Hematopoietic multipotent progenitor cell treated with erythropoietin and hydrocortisone succinate and interleukin-3 and kit ligand, for 4 days (in vitro differentiated cells): Measurements from ENCODE around the gene TRIM44.
A peak's percentile ranks its signal among the peaks of the same experiment; 100 is the strongest.
"Not testable (repeated sequence)": the region's sequence is repeated elsewhere in the genome, so short reads cannot be mapped to it uniquely, and the experiment has no call there.

Source experiments
- DNase-seq: peaks from one replicate; pipeline ENCODE4 v3.0.0-alpha.2; 2015

Gene TRIM44

DNA sequence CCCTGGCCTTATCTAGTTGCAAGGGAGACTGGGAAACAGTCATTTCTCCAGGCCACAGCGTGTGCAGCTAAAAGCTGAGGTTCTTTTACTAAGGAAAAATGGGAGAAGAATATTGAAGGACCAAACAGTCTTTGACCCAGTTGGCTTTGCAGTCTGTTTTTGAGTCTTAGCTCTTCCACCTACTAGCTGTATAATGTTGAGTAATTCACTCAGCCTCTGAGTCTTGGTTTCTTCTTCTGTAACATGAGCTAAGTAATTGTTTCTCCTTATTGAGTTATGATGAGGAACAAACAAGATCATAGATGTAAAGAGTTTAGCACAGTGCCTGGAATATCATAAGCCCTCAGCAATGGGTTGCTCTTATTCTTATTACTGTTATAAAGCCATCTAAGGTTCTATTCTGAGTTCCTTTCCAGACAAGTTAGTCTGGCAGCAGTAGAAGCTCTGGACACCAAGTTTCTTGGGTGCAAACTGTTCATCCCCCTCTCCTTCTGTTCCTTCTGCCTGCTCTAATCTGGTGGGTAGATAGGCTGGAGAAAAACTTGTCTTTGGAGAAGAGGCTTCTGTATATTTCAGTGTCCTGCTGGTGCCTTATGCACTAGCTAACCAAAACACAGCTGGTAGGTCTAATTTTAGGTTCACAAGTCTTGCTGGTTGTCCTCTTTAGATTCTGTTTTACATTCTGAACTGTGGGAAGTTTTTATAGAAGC, 13.5 kb downstream of the TRIM44 start:
- no peak for DNase-seq

DNA sequence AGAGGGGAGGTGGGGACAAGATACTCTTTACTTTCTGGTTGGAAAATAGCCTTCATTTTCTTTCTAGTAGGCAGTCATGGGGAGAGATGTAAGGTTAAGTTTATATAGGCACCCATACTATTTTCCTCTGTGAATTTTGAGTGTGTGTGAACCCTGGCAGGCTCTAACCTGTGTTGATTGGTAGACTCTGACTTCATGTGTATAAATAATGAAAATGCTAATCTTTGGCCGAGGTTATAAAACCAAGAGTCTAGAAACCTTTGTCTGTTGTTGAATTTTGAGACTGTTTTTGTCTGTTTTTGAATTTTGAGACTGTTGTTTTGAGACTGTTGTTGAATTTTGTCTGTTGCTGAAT, 14.0 kb downstream of the TRIM44 start:
- DNase-seq, result no peak

DNA sequence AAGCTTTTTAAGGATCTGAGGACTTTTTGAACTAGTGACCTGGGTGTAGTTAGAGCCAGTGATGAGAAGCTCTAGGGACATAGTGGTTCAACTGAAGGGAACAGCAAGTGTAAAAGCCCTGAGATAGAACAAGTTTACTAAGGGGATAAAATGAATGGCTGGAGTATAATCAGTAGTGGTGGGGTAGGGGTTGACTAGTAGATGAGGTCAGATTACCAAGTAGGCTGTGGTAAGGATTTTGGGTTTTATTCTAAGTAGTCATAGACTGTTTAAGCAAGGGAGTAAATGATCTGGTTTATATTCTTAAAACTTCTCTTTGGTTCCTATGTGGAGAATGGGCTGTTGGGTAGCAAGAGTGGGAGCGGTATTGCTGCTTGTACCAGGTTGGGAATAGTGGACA, 15.3 kb downstream of the TRIM44 start:
- no peak for DNase-seq

DNA sequence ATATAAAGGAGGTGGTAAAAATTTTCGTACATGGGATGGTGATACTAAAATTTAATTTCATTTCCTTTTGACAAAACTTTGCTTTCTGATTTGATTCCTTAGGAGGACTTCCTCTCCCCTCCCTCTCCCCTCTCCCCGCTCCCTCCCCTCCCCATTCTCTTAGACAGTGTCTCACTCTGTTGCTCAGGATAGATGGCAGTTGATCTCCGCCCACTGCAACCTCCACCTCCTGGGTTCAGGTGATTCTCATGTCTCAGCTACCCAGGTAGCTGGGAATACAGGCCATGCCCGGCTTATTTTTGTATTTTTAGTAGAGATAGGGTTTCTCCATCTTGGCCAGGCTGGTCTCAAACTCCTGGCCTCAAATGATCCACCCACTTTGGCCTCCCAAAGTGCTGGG, 15.9 kb downstream of the TRIM44 start:
- no peak for DNase-seq

DNA sequence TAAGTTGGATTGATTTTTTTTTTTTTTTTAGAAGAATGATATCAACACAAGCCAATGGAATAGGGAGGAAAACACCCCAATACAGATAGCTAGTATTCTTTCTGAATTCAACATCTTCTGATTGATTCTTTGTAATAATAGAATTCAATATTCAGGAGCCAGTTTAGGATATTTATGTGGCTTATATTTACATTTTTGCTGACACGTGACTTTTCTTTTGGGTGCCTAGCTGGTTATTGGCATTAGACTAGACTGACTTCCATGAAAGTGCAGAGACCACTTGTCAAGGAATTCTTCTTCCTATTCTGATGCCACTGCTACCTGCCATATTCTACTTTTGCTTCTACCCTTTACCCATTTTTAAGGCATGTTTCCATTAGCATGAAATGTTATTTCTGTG, 16.4 kb downstream of the TRIM44 start:
- no peak for DNase-seq

DNA sequence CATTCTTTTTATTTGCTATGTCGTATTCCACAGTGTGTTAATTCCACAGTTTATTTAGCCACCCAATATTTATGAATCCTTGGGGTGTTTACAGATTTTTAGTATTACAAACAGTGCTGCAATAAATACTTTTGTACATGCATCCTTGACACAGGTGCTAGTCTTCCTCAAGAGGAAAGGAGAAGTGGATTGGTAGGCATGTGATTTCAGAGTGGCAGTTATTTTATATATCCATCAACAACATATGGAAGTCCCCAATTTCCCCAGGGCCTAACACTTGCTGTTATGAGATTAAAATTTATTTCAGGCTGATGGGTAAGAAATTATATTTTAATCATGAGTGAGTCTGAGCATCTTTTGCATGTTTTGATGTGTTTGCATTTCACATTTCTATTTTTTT, 17.9 kb downstream of the TRIM44 start:
- DNase-seq, result no peak

DNA sequence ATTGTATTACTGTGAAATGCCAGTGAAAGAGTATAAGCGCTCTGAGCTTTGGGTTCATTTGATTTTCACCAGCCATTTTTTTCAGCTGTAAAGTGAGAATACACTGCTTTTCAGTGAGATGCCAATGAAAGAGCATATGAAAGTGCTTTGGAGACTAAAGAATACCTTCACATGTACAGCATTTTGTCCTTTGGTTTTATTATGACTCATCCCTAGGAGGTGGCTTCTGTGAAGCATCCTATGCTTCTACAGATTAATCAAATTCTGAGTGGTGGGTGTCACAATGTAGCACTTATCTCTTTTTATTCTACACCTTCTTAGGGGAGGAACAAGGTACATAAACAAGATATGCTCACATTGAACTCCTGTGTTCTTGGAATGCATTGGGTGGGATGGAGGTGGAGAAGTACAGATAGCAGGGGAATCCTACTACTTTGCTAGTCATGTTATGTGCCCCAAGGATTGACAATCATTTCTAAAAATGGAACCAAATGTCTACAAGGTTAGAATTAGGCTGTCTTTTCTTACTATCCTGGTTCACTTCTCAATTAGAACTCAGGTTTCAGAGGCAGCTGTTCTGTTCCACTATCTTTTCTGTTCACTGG, 18.7 kb downstream of the TRIM44 start:
- no peak for DNase-seq

DNA sequence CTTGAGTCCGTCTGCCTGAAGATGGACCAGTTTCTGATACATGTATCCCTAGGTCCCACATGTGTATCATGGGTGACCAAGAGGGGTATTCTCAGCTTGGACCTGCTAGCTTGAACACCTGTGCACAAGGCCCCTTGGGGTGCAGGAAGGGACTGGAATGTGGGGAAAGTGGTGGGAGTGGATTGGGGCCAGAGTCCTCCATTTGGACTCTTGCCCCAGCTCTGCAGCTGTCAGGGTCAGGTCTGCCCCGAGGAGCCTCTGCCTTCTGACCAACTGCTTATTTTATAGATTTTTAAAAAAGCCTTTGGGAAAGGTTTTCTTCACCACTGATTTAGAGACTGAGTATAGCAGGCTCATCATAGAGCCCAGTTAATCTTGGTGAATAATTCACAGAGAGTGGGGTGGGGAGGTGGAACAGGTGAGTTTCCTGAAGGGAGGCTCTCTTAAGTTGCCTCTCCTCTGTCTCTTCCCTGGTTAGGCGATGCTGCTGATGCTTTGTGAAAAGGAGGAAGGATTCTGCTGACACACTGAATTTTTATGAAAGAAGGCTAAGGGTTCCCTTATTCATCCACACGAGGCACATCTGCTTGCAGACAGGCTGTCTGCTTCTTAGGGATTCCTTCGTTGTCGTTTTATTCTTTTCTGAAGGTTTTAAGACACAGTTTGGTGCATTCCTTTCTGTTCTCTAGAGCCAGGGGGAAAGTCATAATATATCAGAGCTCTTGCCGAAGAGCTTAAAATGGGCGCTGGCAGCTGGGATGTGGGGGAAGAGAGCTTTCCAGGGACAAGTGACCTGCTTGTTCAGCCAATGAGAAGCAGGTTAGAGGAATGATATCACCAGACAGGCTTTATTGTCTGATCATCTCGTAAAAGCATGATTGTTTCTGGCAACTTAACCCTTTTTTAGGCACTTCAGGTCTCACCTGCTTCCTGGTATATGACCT, 19.9 kb downstream of the TRIM44 start:
- DNase-seq, result no peak

DNA sequence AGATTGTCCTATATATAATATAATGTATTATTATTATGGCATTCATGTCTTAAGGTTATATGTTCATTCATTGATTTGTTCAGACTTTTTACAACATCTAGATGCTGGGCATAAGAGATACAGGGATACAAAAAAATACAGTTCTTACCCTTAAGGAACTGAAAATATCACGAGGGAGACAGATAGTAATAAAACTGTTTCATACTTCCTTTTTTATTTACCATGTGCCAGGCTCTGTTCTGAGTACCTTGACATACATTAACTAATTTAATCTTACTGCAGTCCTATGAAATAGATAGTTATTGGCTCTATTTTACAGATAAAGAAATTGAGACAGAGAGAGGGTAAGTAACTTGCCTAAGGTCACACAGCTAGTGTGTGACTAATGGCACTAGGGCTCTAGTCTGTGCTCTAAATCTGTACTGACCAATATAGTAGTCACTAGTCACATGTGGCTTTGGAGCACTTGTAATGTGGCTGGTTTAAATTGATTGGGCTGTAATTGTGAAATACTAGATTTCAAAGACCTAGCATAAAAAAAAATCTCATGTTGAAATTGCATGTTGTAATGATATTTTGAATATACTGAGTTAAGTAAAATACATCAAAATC, 21.3 kb downstream of the TRIM44 start:
- DNase-seq, result peak; percentile 30

DNA sequence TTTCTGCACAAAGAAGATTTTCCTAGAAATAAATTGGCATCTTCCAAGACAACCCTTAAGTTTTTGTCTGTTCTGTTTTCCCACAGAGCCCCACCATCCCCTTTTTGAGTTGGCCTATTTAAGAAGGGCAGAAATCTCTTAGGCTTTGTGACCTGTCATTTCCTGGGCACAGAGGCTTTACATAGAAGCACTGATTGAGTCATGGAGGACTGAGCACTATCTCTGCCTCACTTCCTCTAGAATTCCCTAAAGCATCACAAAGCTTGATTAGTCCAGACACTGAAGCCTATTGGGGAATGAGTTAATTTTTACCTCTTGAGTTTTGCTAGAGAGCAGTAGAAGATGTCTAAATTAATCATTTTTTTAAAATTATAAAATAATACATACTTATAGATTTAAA, 25.4 kb downstream of the TRIM44 start:
- DNase-seq, result no peak

DNA sequence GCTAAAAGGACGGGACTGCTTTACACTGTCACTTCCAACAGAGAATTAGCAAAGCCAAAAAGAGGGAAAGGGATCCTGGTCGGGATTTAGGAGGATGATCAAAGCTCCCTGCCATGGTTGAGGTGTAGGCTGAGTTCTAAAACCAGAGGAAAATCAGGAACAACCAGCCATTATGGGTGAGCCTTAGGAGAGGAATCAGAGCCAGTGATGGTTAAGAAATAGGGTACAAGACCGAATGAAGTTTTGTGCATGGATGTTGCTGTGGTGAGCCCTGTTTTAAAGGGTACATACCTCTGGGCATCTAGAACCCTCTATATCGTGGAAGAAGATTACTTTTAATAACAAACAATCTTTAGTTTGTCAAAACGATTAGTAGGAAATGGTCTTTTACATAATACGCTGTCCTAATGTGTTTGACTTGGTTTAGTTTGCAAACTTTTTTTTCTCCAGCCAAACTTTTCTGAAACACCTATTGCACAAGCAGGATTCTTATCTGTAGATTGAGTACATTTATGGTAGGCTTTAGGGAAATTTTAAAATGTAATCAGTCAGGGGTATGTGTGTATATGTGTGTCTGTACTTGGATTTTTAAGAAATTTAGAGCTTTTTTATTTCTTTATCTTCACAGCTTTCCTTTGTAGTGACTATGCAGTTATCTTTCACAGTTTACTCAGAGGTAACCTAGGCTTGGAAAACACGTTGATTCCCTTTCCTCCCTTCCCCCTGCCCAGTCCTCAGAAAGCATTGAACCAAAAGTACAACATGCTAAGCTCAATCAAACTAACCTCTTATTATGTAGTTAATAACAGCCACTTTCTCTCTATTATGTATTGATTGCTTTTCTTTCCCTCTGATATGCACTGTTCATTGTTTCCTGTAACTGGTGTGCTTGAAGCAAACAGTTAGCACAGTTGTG, 26.8 kb downstream of the TRIM44 start:
- peak; percentile 14 for DNase-seq

DNA sequence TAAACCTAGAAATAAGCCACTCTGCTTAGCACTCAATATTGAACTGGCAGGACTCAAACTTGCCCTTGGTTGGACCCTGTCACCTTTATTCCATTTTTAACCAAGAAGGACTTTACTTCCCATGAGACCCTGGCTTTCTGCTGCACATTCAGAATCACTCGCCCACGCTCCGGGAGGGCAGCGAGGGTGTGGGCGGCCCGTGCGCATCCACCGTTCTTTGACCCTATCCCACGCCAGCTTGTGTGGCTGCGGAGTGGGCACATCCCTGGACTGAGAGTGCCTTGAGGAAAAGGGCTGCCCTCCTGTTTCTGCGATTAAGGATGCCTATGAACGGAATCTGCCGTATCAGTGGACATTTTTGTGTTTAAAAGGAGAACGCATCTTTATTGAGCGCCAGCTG, 39.6 kb downstream of the TRIM44 start:
- DNase-seq, result no peak

DNA sequence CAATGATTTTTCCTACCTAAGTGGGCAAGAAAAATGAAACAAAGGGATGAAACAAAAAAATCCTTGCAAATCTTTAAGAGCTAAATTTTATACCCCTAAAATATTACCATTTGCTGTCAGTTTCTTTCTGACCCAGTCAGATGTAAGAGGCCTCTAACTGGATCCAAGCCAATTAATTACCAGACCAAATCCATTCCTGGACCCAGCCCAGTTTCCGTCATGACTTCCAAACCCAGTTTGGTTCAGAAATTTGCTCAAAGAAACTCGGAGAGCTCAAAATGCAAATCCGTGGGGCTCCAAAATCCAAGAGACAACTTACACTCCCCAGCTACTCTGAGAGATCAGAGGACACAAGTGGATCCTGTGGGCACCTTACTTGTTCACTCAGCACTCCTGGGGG, 46.8 kb downstream of the TRIM44 start:
- no peak for DNase-seq

DNA sequence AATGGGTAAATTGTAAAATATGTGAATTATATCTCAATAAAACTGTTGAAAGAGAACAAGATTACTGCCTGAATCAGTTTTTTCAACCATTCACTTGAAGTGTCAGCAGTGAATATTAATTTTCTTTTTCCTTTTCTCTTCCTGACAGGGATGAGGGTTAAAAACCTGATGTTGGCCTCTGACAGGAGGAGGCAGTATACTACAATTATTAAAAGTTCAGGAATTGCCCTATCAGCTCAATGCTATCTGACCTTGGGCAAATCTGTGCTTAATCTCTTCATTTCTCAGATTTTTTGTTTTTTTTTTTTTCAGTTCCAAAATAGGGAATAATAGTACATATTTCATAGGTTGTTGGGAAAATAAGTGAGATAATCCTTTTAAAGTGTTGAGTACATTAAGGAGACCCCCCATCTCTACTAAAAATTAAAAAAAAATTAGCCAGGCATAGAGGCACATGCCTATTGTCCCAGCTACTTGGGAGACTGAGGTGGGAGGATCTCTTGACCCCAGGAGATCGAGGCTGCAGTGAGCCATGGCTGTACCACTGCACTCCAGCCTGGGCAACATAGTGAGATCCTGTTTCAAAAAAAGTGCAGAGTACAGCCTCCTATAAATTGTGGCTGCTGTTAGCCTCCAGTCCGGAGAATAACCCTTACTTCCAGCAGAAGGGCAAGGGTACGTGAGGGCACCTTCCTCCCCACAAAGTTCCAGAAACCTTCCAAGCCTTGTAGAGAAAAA, 48.8 kb downstream of the TRIM44 start:
- peak; percentile 10 for DNase-seq

DNA sequence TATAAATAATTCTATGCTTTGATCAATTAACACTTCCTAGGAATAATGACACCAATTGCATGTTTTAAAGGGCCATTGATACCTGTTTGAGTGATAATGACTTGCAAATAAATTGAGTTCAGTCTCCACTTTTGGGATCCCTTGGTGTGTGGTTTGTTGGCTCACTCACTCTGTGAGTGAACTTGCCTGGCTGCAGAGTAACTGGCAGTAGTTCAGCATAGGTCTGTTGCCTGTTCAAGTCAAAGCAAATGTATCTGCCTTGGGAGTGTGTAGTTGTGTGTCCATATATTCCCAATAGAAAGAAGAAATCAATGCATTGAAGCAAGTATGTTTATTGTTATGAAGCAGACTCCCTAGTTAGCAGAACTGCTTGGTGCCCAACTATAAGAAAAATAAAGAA, 49.3 kb downstream of the TRIM44 start:
- no peak for DNase-seq

DNA sequence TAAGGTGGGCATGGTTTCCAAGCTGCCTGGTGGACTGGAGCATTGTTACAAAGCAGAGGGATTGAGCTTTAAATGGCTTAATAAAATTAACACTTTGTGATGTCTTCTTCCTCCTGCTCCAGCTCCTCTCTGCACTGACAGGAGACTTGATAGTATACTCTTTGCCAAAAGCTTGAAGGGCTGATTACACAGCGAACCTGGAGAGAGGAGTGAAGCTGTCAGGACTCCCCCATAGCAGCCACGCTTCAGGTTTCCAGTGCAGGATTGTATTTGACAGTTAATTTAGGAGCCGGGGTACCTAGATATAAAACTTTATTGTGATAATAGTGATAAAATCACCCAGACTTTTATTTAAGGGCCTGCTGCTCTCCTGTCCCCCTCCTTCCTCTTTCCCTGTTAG, 50.0 kb downstream of the TRIM44 start:
- no peak for DNase-seq

DNA sequence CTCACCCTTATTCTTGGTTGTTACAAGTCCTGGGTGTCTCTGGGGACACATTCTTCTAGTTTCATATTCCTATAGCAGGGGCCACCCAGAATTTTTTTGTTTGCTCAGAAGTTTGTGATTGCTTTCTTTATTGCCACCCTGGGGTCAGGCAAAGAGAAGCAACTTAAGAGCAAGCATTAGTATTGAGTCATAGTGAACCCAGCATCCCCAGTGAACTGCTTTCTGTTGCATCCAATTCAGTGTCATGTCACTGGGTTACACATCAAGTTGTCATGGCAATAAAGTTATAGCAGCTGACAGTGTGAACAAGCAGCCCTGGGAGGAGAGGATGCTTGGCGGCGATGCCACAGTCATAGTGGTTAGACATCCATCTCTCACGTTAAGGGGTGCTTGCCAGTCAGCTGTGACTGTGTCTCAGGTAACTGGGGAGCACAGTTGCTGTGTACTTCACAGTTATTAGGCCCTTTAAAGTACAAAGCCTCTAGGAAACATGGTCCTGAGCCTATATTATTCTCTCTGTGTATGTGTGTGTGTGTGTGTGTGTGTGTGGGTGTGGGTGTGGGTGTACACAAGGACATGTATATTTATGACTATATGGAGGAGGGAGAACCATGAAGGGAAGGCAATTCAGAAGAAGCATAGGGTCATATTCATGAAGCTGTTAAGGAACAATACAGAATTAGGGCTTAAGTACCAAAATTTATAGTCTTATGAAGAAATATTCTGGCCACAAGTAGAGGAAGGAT, 52.5 kb downstream of the TRIM44 start:
- no peak for DNase-seq

DNA sequence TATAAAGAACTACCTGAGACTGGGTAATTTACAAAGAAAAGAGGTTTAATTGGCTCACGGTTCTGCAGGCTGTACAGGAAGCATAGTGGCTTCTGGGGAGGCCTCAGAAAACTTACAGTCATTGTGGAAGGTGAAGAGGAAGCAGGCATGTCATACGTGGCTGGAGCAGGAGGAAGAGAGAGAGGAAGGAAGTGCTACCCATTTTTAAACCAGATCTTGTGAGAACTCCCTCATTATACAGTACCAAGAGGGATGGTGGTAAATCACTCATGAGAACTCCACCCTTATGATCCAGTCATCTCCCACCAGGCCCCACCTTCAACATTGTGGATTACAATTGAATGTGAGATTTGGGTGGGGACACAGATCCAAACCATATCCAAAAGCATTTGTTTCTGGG, 53.1 kb downstream of the TRIM44 start:
- not testable (repeated sequence) for DNase-seq

DNA sequence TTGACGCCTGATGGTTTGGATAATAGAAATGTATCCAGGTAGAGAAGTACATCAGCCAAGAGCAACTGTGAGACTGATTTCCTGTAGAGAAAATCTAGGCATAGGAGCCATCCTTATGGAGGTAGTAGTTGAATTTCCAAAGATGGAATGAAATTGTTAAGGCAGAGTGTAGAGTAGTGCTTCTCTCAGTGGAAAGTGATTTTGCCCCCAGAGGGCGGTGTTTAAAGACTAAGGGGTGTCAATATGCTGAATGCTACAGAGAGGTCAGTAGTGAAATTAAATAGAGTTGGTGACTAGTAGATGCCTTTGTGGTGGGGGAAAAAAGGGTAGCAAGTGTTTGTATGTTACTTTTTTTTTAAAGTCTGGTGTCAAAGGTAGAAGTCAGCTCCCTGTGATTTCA, 54.5 kb downstream of the TRIM44 start:
- peak; percentile 22 for DNase-seq

DNA sequence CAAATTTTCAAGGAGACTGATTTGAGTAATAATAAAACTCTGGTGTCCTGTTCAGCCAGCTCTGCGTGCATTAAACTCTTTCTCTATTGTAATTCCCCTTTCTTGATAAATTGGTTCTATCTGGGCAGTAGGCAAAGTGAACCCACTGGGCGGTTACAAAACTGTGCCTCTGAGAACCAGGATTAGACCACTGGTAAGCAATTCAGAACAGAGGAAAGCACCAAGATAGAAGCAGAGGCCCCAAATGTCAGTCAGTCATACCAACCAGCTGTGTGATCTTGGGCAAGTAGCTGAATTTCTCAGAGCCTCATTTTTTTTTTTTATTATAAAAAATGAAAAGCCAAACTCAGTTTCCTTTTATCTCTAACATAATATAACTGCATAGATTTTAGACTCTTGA, 54.9 kb downstream of the TRIM44 start:
- no peak for DNase-seq
